K562 (cell line): ENCODE results near the gene CCDC183. TPM values are rescaled to one million over a fixed set of nuclear protein-coding genes. Genes with fewer than 3 reads are reported as not detected.
A peak's percentile ranks its signal among the peaks of the same experiment; 100 is the strongest.

ENCODE experiments used
- ARID3B ChIP-seq: fragments of 250-450 bp; sonication (Bioruptor Pico); IDR thresholded peaks from 2 replicates; pipeline ENCODE4 v1.4.0; 2020; ENCODE audit warnings: borderline replicate concordance
- E2F6 ChIP-seq, 2 experiments: IDR thresholded peaks; 2 replicates each; pipeline ENCODE4 v1.6.1; 2011; ENCODE audit warnings: borderline replicate concordance in 1 of 2, control low read depth in 1 of 2, low read depth in 1 of 2, low read length in 1 of 2, mild to moderate bottlenecking in 1 of 2, mixed read lengths in 1 of 2, moderate library complexity in 1 of 2; ENCODE audit not compliant: insufficient read depth in 1 of 2, insufficient read length in 1 of 2, poor library complexity in 1 of 2, severe bottlenecking in 1 of 2; ENCODE audit errors: extremely low read depth in 1 of 2
- EGR1 ChIP-seq: fragments of 450-650 bp; conservative IDR thresholded peaks from 2 replicates; pipeline ENCODE4 v1.6.1; 2017; ENCODE audit warnings: mild to moderate bottlenecking
- ELF2 ChIP-seq: fragments of 250-450 bp; sonication (Bioruptor Pico); IDR thresholded peaks from 2 replicates; pipeline ENCODE4 v1.5.0; 2021; ENCODE audit warnings: mild to moderate bottlenecking
- FOS ChIP-seq: IDR thresholded peaks from 3 replicates; pipeline ENCODE4 v1.6.1; 2011; ENCODE audit not compliant: insufficient read length; ENCODE audit errors: extremely low read depth
- HCFC1 ChIP-seq: IDR thresholded peaks from 2 replicates; pipeline ENCODE4 v1.6.1; 2012; ENCODE audit warnings: low read depth, low read length, improper control_type of control experiment
- MTA1 ChIP-seq: fragments of 450-650 bp; IDR thresholded peaks from 2 replicates; pipeline ENCODE4 v1.6.1; 2017; ENCODE audit warnings: borderline replicate concordance
- NFIX ChIP-seq: fragments of 250-450 bp; sonication (Bioruptor Pico); IDR thresholded peaks from 2 replicates; pipeline ENCODE4 v1.4.0; 2020; ENCODE audit warnings: low read depth, mild to moderate bottlenecking, moderate library complexity
- SMAD4 ChIP-seq: fragments of 250-450 bp; sonication (Bioruptor Pico); conservative IDR thresholded peaks from 2 replicates; pipeline ENCODE4 v1.8.0; 2021; ENCODE audit warnings: inconsistent platforms, mild to moderate bottlenecking, moderate library complexity
- STAT5B ChIP-seq: fragments of 250-450 bp; sonication (Bioruptor Pico); IDR thresholded peaks from 2 replicates; pipeline ENCODE4 v1.8.0; 2021; ENCODE audit warnings: mild to moderate bottlenecking, inconsistent platforms
- TCFL5 ChIP-seq: fragments of 250-450 bp; sonication (Bioruptor Pico); conservative IDR thresholded peaks from 2 replicates; pipeline ENCODE4 v1.6.1; 2021; ENCODE audit warnings: mild to moderate bottlenecking, moderate library complexity, matching md5 sums
- TEAD4 ChIP-seq, 2 experiments: sonication (generic) in 1 of 2; formaldehyde crosslinking in 1 of 2; IDR thresholded peaks; 2 replicates each; pipeline versions ENCODE4 v1.6.1 to v1.8.0; 2012 to 2022; ENCODE audit warnings: borderline replicate concordance in 1 of 2, inconsistent platforms in 1 of 2, low read length in 1 of 2, mild to moderate bottlenecking in 1 of 2, missing genetic modification reagents in 1 of 2
- ZBED1 ChIP-seq: IDR thresholded peaks from 2 replicates; pipeline ENCODE4 v1.6.1; 2014
- ZFP1 ChIP-seq: fragments of 450-650 bp; formaldehyde crosslinking; IDR thresholded peaks from 2 replicates; pipeline ENCODE4 v1.4.0; 2020; ENCODE audit warnings: mild to moderate bottlenecking, mixed read lengths
- ZKSCAN8 ChIP-seq: fragments of 200-800 bp; sonication (Bioruptor generic); IDR thresholded peaks from 2 replicates; pipeline ENCODE4 v1.6.1; 2016; ENCODE audit warnings: missing genetic modification characterization, missing compliant biosample characterization
- ZNF232 ChIP-seq: sonication (generic); formaldehyde crosslinking; IDR thresholded peaks from 2 replicates; pipeline ENCODE4 v1.8.0; 2022; ENCODE audit warnings: mild to moderate bottlenecking, missing genetic modification reagents
- ZNF512 ChIP-seq: IDR thresholded peaks from 2 replicates; pipeline ENCODE4 v1.6.1; 2016; ENCODE audit warnings: missing genetic modification characterization, missing compliant biosample characterization
- ZNF586 ChIP-seq: fragments of 450-650 bp; formaldehyde crosslinking; conservative IDR thresholded peaks from 2 replicates; pipeline ENCODE4 v1.4.0; 2020; ENCODE audit warnings: mild to moderate bottlenecking, moderate library complexity
- polyA plus RNA-seq, 8 experiments: library from polyadenylated mRNA; depleted of rRNA in 4 of 8; stranded (reverse) in 5 of 8; unstranded in 3 of 8; fragments of >200 nt; fragmentation: Nextera tagmentation in 2 of 8; fragmentation: Illumina TruSeq in 1 of 8; extraction: Ambion mirVana in 2 of 8; extraction: Trizol in 1 of 8; gene quantifications; 2 replicates each; pipeline versions ENCODE4 v1.2.1 to v1.2.3, GENCODE V29; 2011 to 2014; ENCODE audit warnings: inconsistent platforms in 1 of 8, missing spikeins in 1 of 8
- total RNA-seq, 7 experiments: library from RNA; depleted of rRNA in 6 of 7; stranded (reverse); fragments of >200 nt in 6 of 7; fragmentation: Illumina TruSeq in 2 of 7; extraction: Trizol in 2 of 7; gene quantifications; 2 replicates each; pipeline versions ENCODE4 v1.2.1 to v1.2.3, GENCODE V29; 2011 to 2021; ENCODE audit warnings: low replicate concordance in 1 of 7

The CCDC183 gene
- total and polyA plus RNA-seq, 9 of the 15 experiments (the other 6 are each of a cell fraction or from before 2014, with no cell fraction given) = 0.21 to 0.60 (median 0.29) TPM; not detected in 4

- TF ChIP-seq NFIX = no peak
- 0 out of 2 replicates have a peak, but pooled peaks have one; percentile 40 for TF ChIP-seq ZFP1 (CRISPR knock-in tag)
- TF ChIP-seq ARID3B = no peak
- TF ChIP-seq E2F6 (IDR thresholded peaks at IDR 0.05; ENCODE audit: borderline replicate concordance in 1 of 2, extremely low read depth in 1 of 2, insufficient read depth in 1 of 2, insufficient read length in 1 of 2, low read depth in 1 of 2, low read length in 1 of 2, poor library complexity in 1 of 2, severe bottlenecking in 1 of 2) = peak; percentile 81 to 83
- TF ChIP-seq HCFC1 = peak; percentile 63
- peak; percentile 99 for TF ChIP-seq FOS
- peak; percentile 79 for TF ChIP-seq EGR1
- TF ChIP-seq ZNF232 (CRISPR knock-in tag) = no peak
- TF ChIP-seq TCFL5 (CRISPR knock-in tag) = no peak
- TF ChIP-seq ZBED1 = no peak
- no peak for TF ChIP-seq ZNF586 (CRISPR knock-in tag)
- TF ChIP-seq SMAD4 (CRISPR knock-in tag) = peak; percentile 65
- TF ChIP-seq ELF2 (CRISPR knock-in tag) = peak; percentile 65; the same call in 1 of the 2 replicates
- TF ChIP-seq MTA1 = no peak
- no peak for TF ChIP-seq ZNF512 (tag)
- TF ChIP-seq ZKSCAN8 (CRISPR knock-in tag) = no peak
- TF ChIP-seq STAT5B (CRISPR knock-in tag) = no peak
- 0 out of 2 replicates have a peak, but pooled peaks have one; percentile 24 for TF ChIP-seq TEAD4 (IDR thresholded peaks at IDR 0.05; ENCODE audit: low read length)
- TF ChIP-seq TEAD4 (CRISPR knock-in tag; IDR thresholded peaks at IDR 0.05; ENCODE audit: borderline replicate concordance) = no peak
Observed at GRCh38 chr9:136849038-136849959, 53.2 kb downstream of the CCDC183 start, which contains the start of gene PHPT1 (continued).
